ENCODE measurements around the gene MYO9B.

MYO9B gene

GRCh38 chr19:17219286-17219685 lies 143.7 kb downstream of the MYO9B start:
- no peak for DNase-seq

GRCh38 chr19:17220207-17220758 lies 144.7 kb downstream of the MYO9B start:
- DNase-seq: no peak

- no peak for DNase-seq
These were observed 149.5 kb downstream of the MYO9B start for GRCh38 chr19:17225053-17225452.

GRCh38 chr19:17226002-17226933 lies 150.7 kb downstream of the MYO9B start, which contains the start of gene OCEL1:
Gene OCEL1 (plus strand): TSS chr19:17226226. CDS start chr19:17226248, 22 bp downstream.
- DNase-seq: peak; percentile 95

GRCh38 chr19:17227798-17228367 lies 152.3 kb downstream of the MYO9B start:
- no peak for DNase-seq

GRCh38 chr19:17229890-17230289 lies 154.3 kb downstream of the MYO9B start:
- DNase-seq: no peak

- no peak for DNase-seq
These were observed 156.7 kb downstream of the MYO9B start for GRCh38 chr19:17232258-17232657.

GRCh38 chr19:17234911-17235299 lies 159.3 kb downstream of the MYO9B start:
- peak; percentile 48 for DNase-seq

GRCh38 chr19:17235300-17235970 lies 159.9 kb downstream of the MYO9B start:
- DNase-seq: peak; percentile 57

- DNase-seq: peak; percentile 57
These were observed 160.6 kb downstream of the MYO9B start for GRCh38 chr19:17235971-17236777.

- DNase-seq: no peak
These were observed 161.4 kb downstream of the MYO9B start for GRCh38 chr19:17236811-17237543.

GRCh38 chr19:17237747-17238706 lies 162.4 kb downstream of the MYO9B start:
- no peak for DNase-seq

- DNase-seq: no peak
These were observed 164.6 kb downstream of the MYO9B start for GRCh38 chr19:17240062-17240752.

GRCh38 chr19:17240826-17241399 lies 165.3 kb downstream of the MYO9B start:
- no peak for DNase-seq

- DNase-seq: no peak
These were observed 167.0 kb downstream of the MYO9B start for GRCh38 chr19:17242431-17243208.

GRCh38 chr19:17243211-17243829 lies 167.7 kb downstream of the MYO9B start:
- DNase-seq: no peak

- DNase-seq: no peak
These were observed 168.4 kb downstream of the MYO9B start for GRCh38 chr19:17243830-17244617.

All from NCI-H774 (cell line).